WTC11 (cell line): ENCODE measurements around the gene BLM. TPM values are rescaled to one million over a fixed set of nuclear protein-coding genes. Genes with fewer than 3 reads are reported as not detected.
A peak's percentile ranks its signal among the peaks of the same experiment; 100 is the strongest.

Experiments
- ATAC-seq: fragments of 200-7000 bp; cut with Tn5 transposase; 2 replicates; pipeline ENCODE4 v1.10.0; 2021; ENCODE audit warnings: mild to moderate bottlenecking, moderate library complexity
- CTCF ChIA-PET: fragments of 300-600 bp; sonication (Branson Sonifier 250); formaldehyde crosslinking; loops from one replicate; lab custom pipeline; 2021; ENCODE audit warnings: antibody characterized with exemption; lab: Charles Lee
- POLR2A ChIA-PET: fragments of 350-600 bp; sonication (Branson Sonifier 250); formaldehyde crosslinking; loops from one replicate; lab custom pipeline; 2021; ENCODE audit warnings: antibody characterized with exemption; lab: Charles Lee
- DNase-seq: peaks from one replicate; pipeline ENCODE4 v3.0.0; 2021; ENCODE audit warnings: low spot score
- H3K27ac Mint-ChIP-seq: 2 replicates; pipeline ENCODE4 v1.8.0; 2021; ENCODE audit warnings: mixed read lengths
- H3K27me3 Mint-ChIP-seq: 2 replicates; pipeline ENCODE4 v1.8.0; 2021; ENCODE audit warnings: low read depth, mild to moderate bottlenecking, moderate library complexity, mixed read lengths
- H3K36me3 Mint-ChIP-seq: 2 replicates; pipeline ENCODE4 v1.8.0; 2021; ENCODE audit warnings: mixed read lengths
- H3K4me1 Mint-ChIP-seq: 2 replicates; pipeline ENCODE4 v1.8.0; 2022; ENCODE audit warnings: mixed read lengths
- H3K4me3 Mint-ChIP-seq: 2 replicates; pipeline ENCODE4 v1.8.0; 2021; ENCODE audit warnings: mild to moderate bottlenecking, moderate library complexity, mixed read lengths
- H3K9me3 Mint-ChIP-seq: 2 replicates; pipeline ENCODE4 v1.8.0; 2021; ENCODE audit warnings: mixed read lengths
- AFF4 ChIP-seq: sonication (generic); formaldehyde crosslinking; IDR thresholded peaks from 2 replicates; pipeline ENCODE4 v1.8.1; 2023; ENCODE audit warnings: mild to moderate bottlenecking, missing genetic modification reagents, borderline replicate concordance
- CDX4 ChIP-seq: fragments of 250-450 bp; sonication (Bioruptor Pico); IDR thresholded peaks from 2 replicates; pipeline ENCODE4 v1.9.0; 2021; ENCODE audit warnings: moderate library complexity, mild to moderate bottlenecking, inconsistent platforms, borderline replicate concordance
- ELF4 ChIP-seq: sonication (generic); formaldehyde crosslinking; IDR thresholded peaks from 2 replicates; pipeline ENCODE4 v1.8.1; 2022; ENCODE audit warnings: low read depth, mild to moderate bottlenecking, moderate library complexity, missing genetic modification reagents
- FOXK1 ChIP-seq: sonication (generic); formaldehyde crosslinking; IDR thresholded peaks from 2 replicates; pipeline ENCODE4 v1.8.0; 2022; ENCODE audit warnings: mild to moderate bottlenecking, moderate library complexity, missing genetic modification reagents
- FOXP1 ChIP-seq: sonication (generic); formaldehyde crosslinking; IDR thresholded peaks from 2 replicates; pipeline ENCODE4 v1.8.0; 2022; ENCODE audit warnings: missing genetic modification reagents, mild to moderate bottlenecking, moderate library complexity, borderline replicate concordance
- FOXP4 ChIP-seq: sonication (generic); formaldehyde crosslinking; IDR thresholded peaks from 2 replicates; pipeline ENCODE4 v1.8.0; 2022; ENCODE audit warnings: mild to moderate bottlenecking, missing genetic modification reagents
- GABPB1 ChIP-seq: sonication (generic); formaldehyde crosslinking; IDR thresholded peaks from 2 replicates; pipeline ENCODE4 v1.8.1; 2023; ENCODE audit warnings: mild to moderate bottlenecking, missing genetic modification reagents
- IRF2 ChIP-seq: sonication (generic); formaldehyde crosslinking; IDR thresholded peaks from 2 replicates; pipeline ENCODE4 v1.8.0; 2022; ENCODE audit warnings: low read depth, missing genetic modification reagents, borderline replicate concordance
- MXD4 ChIP-seq: fragments of 250-450 bp; sonication (Bioruptor Pico); IDR thresholded peaks from 2 replicates; pipeline ENCODE4 v1.8.0; 2021; ENCODE audit warnings: mild to moderate bottlenecking, moderate library complexity, borderline replicate concordance
- NFYB ChIP-seq: sonication (generic); formaldehyde crosslinking; conservative IDR thresholded peaks from 2 replicates; pipeline ENCODE4 v1.8.0; 2022; ENCODE audit warnings: low read depth, missing genetic modification reagents
- NR1H2 ChIP-seq: sonication (generic); formaldehyde crosslinking; IDR thresholded peaks from 2 replicates; pipeline ENCODE4 v1.9.0; 2021; ENCODE audit warnings: mild to moderate bottlenecking, moderate library complexity, missing genetic modification reagents
- PRRX2 ChIP-seq: fragments of 250-450 bp; sonication (Bioruptor Pico); IDR thresholded peaks from 2 replicates; pipeline ENCODE4 v1.8.0; 2021; ENCODE audit warnings: mild to moderate bottlenecking
- SMAD3 ChIP-seq: sonication (generic); formaldehyde crosslinking; IDR thresholded peaks from 2 replicates; pipeline ENCODE4 v1.8.0; 2022; ENCODE audit warnings: missing genetic modification reagents, mild to moderate bottlenecking, borderline replicate concordance
- SP1 ChIP-seq: sonication (generic); formaldehyde crosslinking; conservative IDR thresholded peaks from 2 replicates; pipeline ENCODE4 v1.8.1; 2022; ENCODE audit warnings: missing genetic modification reagents
- TCF7 ChIP-seq: sonication (generic); formaldehyde crosslinking; IDR thresholded peaks from 2 replicates; pipeline ENCODE4 v1.8.0; 2022; ENCODE audit warnings: mild to moderate bottlenecking, low read depth, missing genetic modification reagents, moderate library complexity
- ZBTB21 ChIP-seq: sonication (generic); formaldehyde crosslinking; IDR thresholded peaks from 2 replicates; pipeline ENCODE4 v1.8.1; 2023; ENCODE audit warnings: mild to moderate bottlenecking, missing genetic modification reagents, borderline replicate concordance
- ZBTB43 ChIP-seq: sonication (generic); formaldehyde crosslinking; IDR thresholded peaks from 2 replicates; pipeline ENCODE4 v1.8.1; 2023; ENCODE audit warnings: mild to moderate bottlenecking, missing genetic modification reagents
- ZNF121 ChIP-seq: sonication (generic); formaldehyde crosslinking; IDR thresholded peaks from 2 replicates; pipeline ENCODE4 v1.8.0; 2023; ENCODE audit warnings: missing genetic modification reagents
- ZNF138 ChIP-seq: sonication (generic); formaldehyde crosslinking; conservative IDR thresholded peaks from 2 replicates; pipeline ENCODE4 v1.8.1; 2022; ENCODE audit warnings: mild to moderate bottlenecking, moderate library complexity, missing genetic modification reagents
- ZNF232 ChIP-seq: sonication (generic); formaldehyde crosslinking; IDR thresholded peaks from 2 replicates; pipeline ENCODE4 v1.8.0; 2022; ENCODE audit warnings: mild to moderate bottlenecking, missing genetic modification reagents
- ZNF416 ChIP-seq: fragments of 250-450 bp; sonication (Bioruptor Pico); IDR thresholded peaks from 2 replicates; pipeline ENCODE4 v1.9.0; 2021; ENCODE audit warnings: mild to moderate bottlenecking, inconsistent platforms
- ZNF423 ChIP-seq: fragments of 250-450 bp; sonication (Bioruptor Pico); IDR thresholded peaks from 2 replicates; pipeline ENCODE4 v2.1.2; 2022; ENCODE audit warnings: mild to moderate bottlenecking, moderate library complexity
- total RNA-seq: library from RNA; stranded (reverse); gene quantifications from 3 replicates; pipeline ENCODE4 v1.2.3, GENCODE V29; 2021

BLM gene
- total RNA-seq, 1 experiment from 2014 or later = 40.5 TPM

GRCh38 chr15:90744759-90745402, 27.7 kb downstream of the BLM start:
- H3K4me1 Mint-ChIP-seq = peaks cover 19% of the 10 kb centered on the region
- POLR2A ChIA-PET = no interaction called here
- DNase-seq (no peak), ATAC-seq (no peak)
- H3K36me3 Mint-ChIP-seq = peaks cover 4% of the 10 kb centered on the region
- peaks cover 6% of the 10 kb centered on the region; the same call in 1 of the 2 replicates for H3K9me3 Mint-ChIP-seq
- H3K27ac Mint-ChIP-seq = no peak overlapping the region
- TF ChIP-seq FOXK1 = no peak
- no peak for TF ChIP-seq ZNF423 (CRISPR knock-in tag)
- TF ChIP-seq GABPB1 (CRISPR knock-in tag) = no peak
- H3K27me3 Mint-ChIP-seq = no peaks in the 10 kb centered on the region
- CTCF ChIA-PET = no interaction called here
- no peak overlapping the region for H3K4me3 Mint-ChIP-seq

- DNase-seq = no peak
- Mint-ChIP-seq H3K36me3 (peaks cover 28% of the 10 kb centered on the region), H3K4me3 (no peak overlapping the region), H3K27me3 (no peaks in the 10 kb centered on the region), H3K4me1 (peaks cover 10% of the 10 kb centered on the region), H3K27ac (peak overlapping the region; percentile 9; the same call in 1 of the 2 replicates), H3K9me3 (no peaks in the 10 kb centered on the region)
- POLR2A ChIA-PET = no interaction called here
- CTCF ChIA-PET = interaction anchor here (0.5 kb wide), 1 partner anchor 169 kb away, joined by 3 read pairs; no protein-coding TSS in a partner anchor
- TF ChIP-seq ELF4 (CRISPR knock-in tag) = no peak
- no peak for TF ChIP-seq FOXP1
- TF ChIP-seq GABPB1 (CRISPR knock-in tag) = no peak
- no peak for TF ChIP-seq SP1 (CRISPR knock-in tag)
- no peak for TF ChIP-seq NFYB (CRISPR knock-in tag)
- no peak for TF ChIP-seq ZNF232 (CRISPR knock-in tag)
- no peak for TF ChIP-seq ZNF138 (CRISPR knock-in tag)
- TF ChIP-seq MXD4 (CRISPR knock-in tag) = no peak
- no peak for TF ChIP-seq AFF4
- TF ChIP-seq ZBTB43 (CRISPR knock-in tag) = no peak
- TF ChIP-seq FOXP4 = no peak
- no peak for TF ChIP-seq PRRX2 (CRISPR knock-in tag)
- no peak for ATAC-seq
These were observed 32.6 kb downstream of the BLM start for GRCh38 chr15:90749754-90750153.

- no peak overlapping the region for H3K4me3 Mint-ChIP-seq
- H3K27ac Mint-ChIP-seq = peak overlapping the region; percentile 9; the same call in 1 of the 2 replicates
- peaks cover 10% of the 10 kb centered on the region for H3K4me1 Mint-ChIP-seq
- ATAC-seq = no peak
- H3K9me3 Mint-ChIP-seq = no peaks in the 10 kb centered on the region
- POLR2A ChIA-PET = no interaction called here
- no peaks in the 10 kb centered on the region for H3K27me3 Mint-ChIP-seq
- CTCF ChIA-PET = interaction anchor here (0.5 kb wide), 1 partner anchor 170 kb away, joined by 3 read pairs; no protein-coding TSS in a partner anchor
- TF ChIP-seq CDX4 (CRISPR knock-in tag) = no peak
- no peak for TF ChIP-seq NFYB (CRISPR knock-in tag)
- TF ChIP-seq NR1H2 = no peak
- TF ChIP-seq ZBTB21 (CRISPR knock-in tag) = no peak
- TF ChIP-seq IRF2 = no peak
- TF ChIP-seq ZNF121 = no peak
- no peak for TF ChIP-seq TCF7 (CRISPR knock-in tag)
- TF ChIP-seq ZNF416 (CRISPR knock-in tag) = no peak
- TF ChIP-seq SMAD3 (CRISPR knock-in tag) = no peak
- TF ChIP-seq, all 79 proteins: peak for 0
- peaks cover 30% of the 10 kb centered on the region for H3K36me3 Mint-ChIP-seq
- DNase-seq = no peak
These were observed 33.0 kb downstream of the BLM start for GRCh38 chr15:90750186-90750585.
